Endodermal cell (in vitro differentiated cells): Measurements from ENCODE around the gene CARD11. TPM values are rescaled to one million over a fixed set of nuclear protein-coding genes. Genes with fewer than 3 reads are reported as not detected.

Source experiments
- DNase-seq: peaks from one replicate; pipeline ENCODE4 v3.0.0-alpha.2; 2017
- H3K27ac ChIP-seq: 2 replicates; pipeline ENCODE4 v1.5.1; 2013; ENCODE audit warnings: mild to moderate bottlenecking, low read depth, low read length, moderate library complexity
- H3K27me3 ChIP-seq: 2 replicates; pipeline ENCODE4 v1.6.1; 2013; ENCODE audit warnings: mild to moderate bottlenecking, low read length, moderate library complexity; ENCODE audit not compliant: insufficient read depth, control insufficient read depth, poor library complexity, severe bottlenecking
- H3K36me3 ChIP-seq: 2 replicates; pipeline ENCODE4 v1.7.0; 2013; ENCODE audit warnings: mild to moderate bottlenecking, low read length, moderate library complexity; ENCODE audit not compliant: control insufficient read depth, insufficient read depth
- H3K4me1 ChIP-seq: one replicate; pipeline ENCODE4 v1.7.0; 2013; ENCODE audit warnings: low read length; ENCODE audit not compliant: control insufficient read depth, insufficient read depth
- H3K4me3 ChIP-seq: 2 replicates; pipeline ENCODE4 v1.5.1; 2013; ENCODE audit warnings: mild to moderate bottlenecking, low read length, moderate library complexity
- H3K9ac ChIP-seq: 2 replicates; pipeline ENCODE4 v1.6.1; 2013; ENCODE audit warnings: mild to moderate bottlenecking, low read length, moderate library complexity; ENCODE audit not compliant: poor library complexity, severe bottlenecking; ENCODE audit errors: extremely low read depth
- H3K9me3 ChIP-seq: 2 replicates; pipeline ENCODE4 v1.6.1; 2013; ENCODE audit warnings: mild to moderate bottlenecking, low read length, moderate library complexity; ENCODE audit not compliant: control insufficient read depth
- H3K27ac Mint-ChIP-seq: 2 replicates; pipeline ENCODE4 v1.8.0; 2020; ENCODE audit warnings: mixed read lengths
- H3K27me3 Mint-ChIP-seq: 2 replicates; pipeline ENCODE4 v1.8.0; 2021; ENCODE audit warnings: mild to moderate bottlenecking, mixed read lengths; ENCODE audit not compliant: insufficient read depth
- H3K36me3 Mint-ChIP-seq: 2 replicates; pipeline ENCODE4 v1.8.0; 2020; ENCODE audit warnings: low read depth, mixed read lengths
- H3K4me1 Mint-ChIP-seq: 2 replicates; pipeline ENCODE4 v1.8.0; 2020; ENCODE audit warnings: mixed read lengths
- H3K4me3 Mint-ChIP-seq: 2 replicates; pipeline ENCODE4 v1.8.0; 2020; ENCODE audit warnings: mild to moderate bottlenecking, moderate library complexity, mixed read lengths
- H3K9me3 Mint-ChIP-seq: 2 replicates; pipeline ENCODE4 v1.8.0; 2020; ENCODE audit warnings: mild to moderate bottlenecking, mixed read lengths
- CTCF ChIP-seq: fragments of 200-600 bp; sonication (generic); conservative IDR thresholded peaks from 2 replicates; pipeline ENCODE4 v1.5.0; 2021; ENCODE audit warnings: antibody characterized with exemption, mild to moderate bottlenecking
- WGBS, 2 experiments: methylation state at CpG; one replicate each; pipeline versions ENCODE4 v1.1.5 to v1.1.7; 2013; ENCODE audit warnings: missing lambda C conversion rate in 2 of 2, mixed read lengths in 1 of 2; ENCODE audit not compliant: insufficient coverage in 1 of 2, insufficient read length in 1 of 2; 5-methylcytosine and 5-hydroxymethylcytosine counted together
- total RNA-seq, 2 donors: library from RNA; stranded (reverse); fragmentation: NEBNext Ultra II Directional in 1 of 2; extraction: Animal tissue kit (Norgen Biotek cat#: 25700) in 1 of 2; gene quantifications; 2 replicates in 1 of 2; 3 replicates in 1 of 2; pipeline ENCODE4 v1.2.1, GENCODE V29; 2021

CARD11 gene
- total RNA-seq, 2 donors from 2014 or later: 7.2 to 10.8 TPM

GRCh38 chr7:2964208-2964607 is 79.5 kb downstream of the CARD11 start:
- Mint-ChIP-seq H3K4me3 (no peak overlapping the region), H3K27me3 (no peaks in the 10 kb centered on the region), H3K4me1 (peaks cover 4% of the 10 kb centered on the region), H3K27ac (no peak overlapping the region), H3K36me3 (peaks cover 3% of the 10 kb centered on the region), H3K9me3 (peaks cover 25% of the 10 kb centered on the region)
- H3K27me3 ChIP-seq: no peaks in the 10 kb centered on the region
- no peaks in the 10 kb centered on the region for H3K36me3 ChIP-seq
- H3K4me3 ChIP-seq: no peak overlapping the region
- no peak for DNase-seq
- H3K4me1 ChIP-seq: no peaks in the 10 kb centered on the region
- peaks cover 20% of the 10 kb centered on the region for H3K9me3 ChIP-seq
- H3K27ac ChIP-seq: no peak overlapping the region
- 95 to 100% methylated on average over 1 to 2 of the region's 2 CpGs for WGBS, 2 experiments
- no peak overlapping the region for H3K9ac ChIP-seq
- TF ChIP-seq CTCF: no peak

DNA sequence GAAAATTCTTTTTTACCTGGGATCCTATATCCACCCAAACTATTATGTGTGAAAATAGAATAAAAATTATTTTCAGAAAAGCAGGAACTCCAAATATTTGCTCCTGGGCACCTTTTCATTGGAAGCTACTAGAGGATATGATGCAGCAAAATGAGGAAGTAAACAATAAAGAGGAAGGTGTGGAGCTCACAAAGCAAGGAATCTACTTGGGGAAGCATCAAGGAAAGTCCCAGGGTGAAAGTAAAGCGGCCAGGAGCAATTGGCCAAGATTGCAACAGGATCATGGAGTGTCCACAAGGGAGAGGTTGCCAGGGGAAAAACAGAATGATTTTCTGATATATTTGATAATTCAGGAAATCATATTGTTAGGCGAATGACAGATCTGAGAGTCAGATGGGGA is 80.8 kb downstream of the CARD11 start:
- peak; percentile 3 for DNase-seq
- Histone ChIP-seq H3K4me1 (no peaks in the 10 kb centered on the region), H3K36me3 (no peaks in the 10 kb centered on the region), H3K9ac (no peak overlapping the region), H3K9me3 (peaks cover 19% of the 10 kb centered on the region), H3K4me3 (no peak overlapping the region), H3K27ac (no peak overlapping the region), H3K27me3 (no peaks in the 10 kb centered on the region)
- peaks cover 7% of the 10 kb centered on the region for H3K36me3 Mint-ChIP-seq
- peaks cover 25% of the 10 kb centered on the region for H3K9me3 Mint-ChIP-seq
- H3K4me3 Mint-ChIP-seq: no peak overlapping the region
- TF ChIP-seq CTCF: no peak
- H3K27ac Mint-ChIP-seq: no peak overlapping the region
- H3K4me1 Mint-ChIP-seq: peaks cover 4% of the 10 kb centered on the region
- 86 to 89% methylated on average over 1 to 2 of the region's 2 CpGs for WGBS, 2 experiments
- H3K27me3 Mint-ChIP-seq: no peaks in the 10 kb centered on the region

DNA sequence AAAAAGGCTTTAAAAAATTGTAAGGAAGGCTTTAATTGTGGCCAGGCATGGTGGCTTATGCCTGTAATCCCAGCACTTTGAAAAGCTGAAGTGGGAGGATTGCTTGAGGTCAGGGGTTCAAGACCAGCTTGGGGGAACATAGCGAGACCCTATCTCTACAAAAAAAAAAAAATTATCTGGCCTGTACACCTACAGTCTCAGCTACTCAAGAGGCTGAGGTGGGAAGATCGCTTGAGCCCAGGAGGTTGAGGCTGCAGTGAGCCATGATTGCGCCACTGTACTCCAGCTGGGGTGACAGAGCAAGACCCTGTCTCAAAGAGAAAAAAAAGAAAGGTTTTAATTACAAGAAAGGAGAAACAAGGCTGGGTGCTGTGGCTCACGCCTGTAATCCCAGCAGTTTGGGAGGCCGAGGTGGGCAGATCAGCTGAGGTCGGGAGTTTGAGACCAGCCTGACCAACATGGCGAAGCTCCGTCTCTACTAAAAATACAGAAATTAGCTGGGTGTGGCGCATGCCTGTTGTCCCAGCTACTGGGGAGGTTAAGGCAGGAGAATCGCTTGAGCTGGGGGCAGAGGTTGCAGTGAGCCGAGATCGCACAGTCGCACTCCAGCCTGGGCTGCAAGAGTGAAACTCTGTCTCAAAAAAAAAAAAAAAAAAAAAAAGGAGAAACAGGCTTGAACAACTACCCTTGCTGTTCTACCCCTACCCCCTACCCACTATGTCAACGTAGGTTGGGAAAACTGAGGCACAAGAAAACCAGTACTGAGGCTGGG is 83.7 kb downstream of the CARD11 start:
- 95 to 98% methylated on average over 8 to 14 of the region's 14 CpGs for whole genome bisulfite sequencing, 2 experiments
- Histone ChIP-seq H3K4me1 (no peaks in the 10 kb centered on the region), H3K9me3 (peaks cover 3% of the 10 kb centered on the region), H3K4me3 (no peak overlapping the region), H3K9ac (no peak overlapping the region), H3K36me3 (no peaks in the 10 kb centered on the region), H3K27ac (no peak overlapping the region), H3K27me3 (no peaks in the 10 kb centered on the region)
- H3K27ac Mint-ChIP-seq: no peak overlapping the region
- H3K9me3 Mint-ChIP-seq: peaks cover 6% of the 10 kb centered on the region
- H3K27me3 Mint-ChIP-seq: no peaks in the 10 kb centered on the region
- peaks cover 7% of the 10 kb centered on the region for H3K36me3 Mint-ChIP-seq
- H3K4me1 Mint-ChIP-seq: no peaks in the 10 kb centered on the region
- no peak overlapping the region for H3K4me3 Mint-ChIP-seq
- peak; percentile 3 for DNase-seq
- no peak for TF ChIP-seq CTCF
